Bronchial epithelial cell (primary cell): ENCODE measurements around the gene CRABP2. TPM values are rescaled to one million over a fixed set of nuclear protein-coding genes. Genes with fewer than 3 reads are reported as not detected.

Experiments used
- DNase-seq: peaks from one replicate; pipeline ENCODE4 v3.0.0-alpha.2; 2010; ENCODE audit warnings: low read depth
- FAIRE-seq: peaks from 2 replicates; lab custom pipeline; 2011; peaks lifted over from hg19 to GRCh38; lab: Jason Lieb, UNC
- H3K27me3 ChIP-seq: 2 replicates; pipeline ENCODE4 v1.5.1; 2011; ENCODE audit warnings: low read length; ENCODE audit not compliant: control insufficient read depth, insufficient read depth
- H3K36me3 ChIP-seq: 2 replicates; pipeline ENCODE4 v1.5.1; 2011; ENCODE audit warnings: low read length; ENCODE audit not compliant: control insufficient read depth, insufficient read depth
- H3K4me3 ChIP-seq: 2 replicates; pipeline ENCODE4 v1.5.1; 2011; ENCODE audit warnings: mild to moderate bottlenecking, low read depth, low read length, control low read depth
- total RNA-seq: library from RNA; depleted of rRNA; stranded (reverse); fragments of >200 nt; gene quantifications from 2 replicates; pipeline ENCODE4 v1.2.1, GENCODE V29; 2014
- TF ChIP-seq, protein P1 (sequence below): IDR thresholded peaks from 2 replicates; pipeline ENCODE4 v1.5.1; 2011; ENCODE audit warnings: mild to moderate bottlenecking, moderate library complexity, low read length, control low read depth, inconsistent platforms; ENCODE audit not compliant: insufficient read depth, severe bottlenecking

CRABP2 gene
- total RNA-seq, 1 donor from 2014 or later = 5.3 TPM

DNA sequence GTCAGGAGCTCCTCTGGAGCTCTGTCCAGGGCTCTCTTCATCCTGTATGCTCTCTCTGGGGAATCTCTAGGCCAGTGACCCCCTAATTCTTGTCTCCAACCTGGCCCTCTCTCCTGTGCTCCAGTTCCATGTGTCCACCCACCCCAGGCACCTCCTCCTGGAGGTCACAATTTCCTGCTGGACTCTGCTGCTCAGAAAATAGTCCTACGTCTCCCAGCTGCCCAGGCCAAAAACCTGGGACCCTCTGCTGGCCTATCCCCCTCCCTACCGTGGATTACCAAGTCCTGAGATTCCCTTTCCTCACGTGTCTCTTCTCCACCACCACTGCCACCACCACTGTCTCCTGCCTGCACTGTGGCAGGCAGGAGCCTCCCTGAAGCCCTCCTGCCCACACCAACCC lies 39.8 kb downstream of the CRABP2 start:
- H3K27me3 ChIP-seq = peaks cover 3% of the 10 kb centered on the region
- TF ChIP-seq, protein P1, sequence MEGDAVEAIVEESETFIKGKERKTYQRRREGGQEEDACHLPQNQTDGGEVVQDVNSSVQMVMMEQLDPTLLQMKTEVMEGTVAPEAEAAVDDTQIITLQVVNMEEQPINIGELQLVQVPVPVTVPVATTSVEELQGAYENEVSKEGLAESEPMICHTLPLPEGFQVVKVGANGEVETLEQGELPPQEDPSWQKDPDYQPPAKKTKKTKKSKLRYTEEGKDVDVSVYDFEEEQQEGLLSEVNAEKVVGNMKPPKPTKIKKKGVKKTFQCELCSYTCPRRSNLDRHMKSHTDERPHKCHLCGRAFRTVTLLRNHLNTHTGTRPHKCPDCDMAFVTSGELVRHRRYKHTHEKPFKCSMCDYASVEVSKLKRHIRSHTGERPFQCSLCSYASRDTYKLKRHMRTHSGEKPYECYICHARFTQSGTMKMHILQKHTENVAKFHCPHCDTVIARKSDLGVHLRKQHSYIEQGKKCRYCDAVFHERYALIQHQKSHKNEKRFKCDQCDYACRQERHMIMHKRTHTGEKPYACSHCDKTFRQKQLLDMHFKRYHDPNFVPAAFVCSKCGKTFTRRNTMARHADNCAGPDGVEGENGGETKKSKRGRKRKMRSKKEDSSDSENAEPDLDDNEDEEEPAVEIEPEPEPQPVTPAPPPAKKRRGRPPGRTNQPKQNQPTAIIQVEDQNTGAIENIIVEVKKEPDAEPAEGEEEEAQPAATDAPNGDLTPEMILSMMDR = no peak
- FAIRE-seq (no peak), DNase-seq (no peak)
- no peaks in the 10 kb centered on the region for H3K36me3 ChIP-seq
- H3K4me3 ChIP-seq = no peak overlapping the region

DNA sequence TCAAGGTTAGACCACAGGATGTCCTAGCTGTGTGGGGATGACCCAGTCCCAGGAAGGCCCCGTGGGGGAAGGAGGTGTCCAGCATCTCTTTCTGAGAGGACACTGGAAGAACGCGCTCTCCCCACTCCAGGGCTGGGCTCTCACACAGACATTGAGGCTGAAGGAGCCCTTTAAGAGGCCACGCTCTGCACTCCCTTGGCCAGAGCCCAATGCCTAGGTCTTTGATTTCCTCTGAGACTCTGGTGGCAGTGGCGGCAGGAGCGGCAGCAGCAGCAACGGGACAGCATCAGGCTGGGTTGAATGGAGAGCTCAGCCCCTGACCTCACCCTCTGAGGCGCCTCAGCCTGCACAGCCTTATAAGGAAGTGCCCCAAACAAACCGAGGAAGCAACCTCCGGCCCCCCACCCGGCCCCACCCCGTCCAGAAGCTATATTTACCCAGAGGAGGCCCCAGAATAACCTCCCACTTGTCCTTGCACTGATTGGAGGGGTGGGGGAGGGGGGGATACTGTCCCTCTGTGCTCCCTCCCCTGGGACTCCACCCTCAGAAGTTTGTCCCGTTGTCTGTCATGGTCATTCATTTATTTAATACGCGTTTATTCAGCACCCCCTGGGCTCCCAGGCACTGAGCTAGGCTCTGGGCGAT lies 40.5 kb downstream of the CRABP2 start:
- no peak for DNase-seq
- TF ChIP-seq, protein P1 = no peak
- FAIRE-seq = no peak
- no peaks in the 10 kb centered on the region for H3K27me3 ChIP-seq
- no peak overlapping the region for H3K4me3 ChIP-seq
- no peaks in the 10 kb centered on the region for H3K36me3 ChIP-seq

DNA sequence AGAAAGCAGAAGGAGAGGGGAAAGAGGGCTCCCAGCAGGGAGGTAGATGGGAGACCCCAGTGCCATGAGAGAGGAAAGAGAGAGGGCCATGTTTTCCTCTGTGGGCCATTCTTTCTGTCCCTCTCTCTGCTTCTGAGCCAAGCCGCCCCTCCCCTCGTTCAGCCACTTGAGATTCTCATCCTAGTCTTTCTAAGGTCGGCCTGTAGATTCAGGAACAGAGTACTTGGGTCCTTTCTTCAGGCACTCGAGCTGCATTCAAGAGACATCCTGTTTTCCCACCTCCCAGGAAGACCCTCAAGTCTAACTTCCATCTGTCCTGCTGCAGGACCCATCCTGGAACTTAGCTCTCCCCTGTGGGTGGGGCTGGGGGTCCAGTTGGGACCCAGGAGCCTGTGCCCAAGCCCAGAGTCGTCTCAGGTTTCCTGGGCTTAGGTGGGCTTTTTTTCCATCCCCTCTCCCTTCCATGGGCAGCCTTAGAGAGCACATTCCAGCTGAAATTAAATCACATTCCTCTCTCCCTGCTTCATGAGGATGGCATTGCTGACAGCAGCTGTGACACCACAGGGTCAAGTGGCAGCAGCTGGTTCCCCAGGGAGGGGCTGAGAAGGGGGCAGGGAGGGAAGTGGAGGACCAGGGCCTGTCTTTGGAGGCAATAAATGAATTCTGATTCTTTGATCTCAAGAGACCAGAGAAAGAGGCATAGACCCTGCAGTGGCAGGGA lies 41.2 kb downstream of the CRABP2 start:
- Histone ChIP-seq H3K36me3 (no peaks in the 10 kb centered on the region), H3K4me3 (no peak overlapping the region), H3K27me3 (no peaks in the 10 kb centered on the region)
- TF ChIP-seq, protein P1 = no peak
- no peak for FAIRE-seq
- DNase-seq = no peak

DNA sequence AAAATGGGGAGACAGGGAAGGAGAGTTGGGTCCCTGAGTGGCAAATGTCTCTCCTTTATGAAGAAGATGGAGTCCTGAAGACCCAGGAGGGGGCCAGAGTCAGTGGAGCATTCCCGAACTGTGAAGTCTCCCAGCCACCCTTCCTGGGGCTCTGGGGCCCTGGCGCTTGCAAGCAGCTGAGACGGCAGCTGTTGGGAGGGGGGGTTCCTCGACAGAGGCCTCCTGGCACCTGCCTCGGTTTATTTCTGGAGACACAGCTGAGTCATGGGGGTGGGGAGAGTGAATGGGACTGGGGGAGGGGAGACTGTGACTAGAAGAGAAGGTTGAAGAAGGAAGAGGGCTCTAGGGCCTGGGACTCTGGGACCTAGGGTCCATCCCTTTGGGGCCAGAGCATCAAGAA lies 42.2 kb downstream of the CRABP2 start:
- no peak for DNase-seq
- no peak for FAIRE-seq
- Histone ChIP-seq H3K4me3 (no peak overlapping the region), H3K36me3 (no peaks in the 10 kb centered on the region), H3K27me3 (no peaks in the 10 kb centered on the region)
- TF ChIP-seq, protein P1 = no peak

DNA sequence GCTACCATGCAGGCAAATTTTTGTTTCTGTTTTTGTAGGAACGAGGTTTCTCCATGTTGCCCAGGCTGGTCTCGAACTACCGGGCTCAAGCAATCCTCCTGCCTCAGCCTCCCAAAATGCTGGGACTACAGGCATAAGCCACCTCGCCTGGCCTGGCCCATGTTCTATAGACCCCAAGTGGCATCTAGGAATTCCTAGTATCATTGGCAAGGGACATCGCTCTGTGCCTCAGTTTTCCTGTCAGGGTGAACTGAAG lies 42.7 kb downstream of the CRABP2 start:
- no peaks in the 10 kb centered on the region for H3K27me3 ChIP-seq
- TF ChIP-seq, protein P1 = no peak
- no peaks in the 10 kb centered on the region for H3K36me3 ChIP-seq
- no peak for FAIRE-seq
- DNase-seq = no peak
- no peak overlapping the region for H3K4me3 ChIP-seq
